Kidney glomerular epithelial cell (primary cell): Measurements from ENCODE around the gene ACTA1.
"Not testable (repeated sequence)": the region's sequence is repeated elsewhere in the genome, so short reads cannot be mapped to it uniquely, and the experiment has no call there.

ENCODE experiments used
- DNase-seq: peaks from one replicate; lab custom pipeline; 2025; lab: John Stamatoyannopoulos, UW

Gene ACTA1

DNA sequence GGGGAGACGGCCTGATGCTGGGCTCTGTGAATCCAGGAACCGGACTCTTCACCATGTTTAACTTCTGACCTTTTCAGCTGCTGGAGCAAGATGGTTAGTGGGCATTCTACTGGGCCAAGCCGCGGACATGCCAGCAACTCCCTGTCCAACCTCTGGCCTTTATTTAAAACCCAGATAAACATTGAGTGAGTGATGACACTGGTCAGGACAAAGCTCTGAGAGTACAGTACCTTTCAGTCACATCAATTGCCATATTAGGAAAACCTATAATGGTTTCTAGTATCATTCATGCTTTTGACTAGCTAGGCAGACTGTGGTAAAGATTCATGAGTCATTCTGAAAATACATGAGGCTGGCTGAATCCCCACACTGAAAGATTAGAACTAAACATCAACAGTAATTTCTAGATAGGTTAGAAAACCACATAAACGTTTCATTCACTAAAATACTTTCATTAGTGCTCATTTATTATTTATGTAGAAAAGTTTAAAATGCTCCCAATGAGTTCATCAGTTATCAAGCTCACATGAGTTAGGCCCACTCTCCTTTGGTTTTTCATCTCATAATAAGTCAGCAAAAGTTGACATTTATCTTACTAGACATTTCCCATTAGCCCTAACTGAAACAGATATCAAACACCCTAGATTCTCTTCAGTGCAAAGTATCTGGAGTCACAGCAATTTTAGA lies 7.1 kb upstream of the ACTA1 start:
- peak; percentile 85 for DNase-seq

DNA sequence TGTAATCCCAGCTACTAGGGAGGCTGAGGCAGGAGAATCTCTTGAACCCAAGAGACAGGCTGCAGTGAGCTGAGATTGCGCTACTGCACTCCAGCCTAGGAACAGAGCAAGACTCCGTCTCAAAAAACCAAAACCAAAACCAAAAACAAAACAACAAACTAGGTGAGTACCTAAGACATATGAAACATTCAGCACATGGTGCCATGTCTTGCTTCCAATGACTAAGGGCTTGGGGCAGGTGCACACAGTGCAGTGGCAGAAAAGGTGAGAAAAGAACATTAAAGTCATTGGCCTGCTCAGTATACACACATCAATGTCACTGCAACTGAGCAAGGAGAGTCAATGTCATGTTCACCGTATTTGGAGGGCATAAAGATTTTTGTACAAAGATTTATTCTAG lies 4.1 kb upstream of the ACTA1 start:
- no peak for DNase-seq

DNA sequence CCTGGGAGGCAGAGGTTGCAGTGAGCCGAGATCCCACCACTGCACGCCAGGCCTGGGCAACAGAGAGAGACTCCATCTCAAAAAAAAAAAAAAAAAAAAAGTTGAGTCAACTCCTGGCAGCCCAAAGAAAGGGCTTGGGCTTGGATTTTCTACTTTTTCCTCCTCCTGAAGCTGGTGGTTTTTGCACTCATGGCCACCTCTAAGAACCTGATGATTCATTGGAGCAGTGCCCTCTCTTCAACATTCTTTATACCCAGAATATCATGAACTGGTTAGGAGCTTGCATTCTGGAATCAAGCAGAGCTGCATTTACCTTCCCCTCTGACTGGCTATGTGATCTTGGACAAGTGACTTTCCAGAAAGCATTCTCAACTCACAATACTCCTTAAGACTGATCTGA lies 3.5 kb upstream of the ACTA1 start:
- DNase-seq: no peak

- no peak for DNase-seq
Measured at GRCh38 chr1:229436201-229436600, 2.3 kb upstream of the ACTA1 start.

GRCh38 chr1:229434641-229435051 lies 752 bp upstream of the ACTA1 start:
- no peak for DNase-seq

DNA sequence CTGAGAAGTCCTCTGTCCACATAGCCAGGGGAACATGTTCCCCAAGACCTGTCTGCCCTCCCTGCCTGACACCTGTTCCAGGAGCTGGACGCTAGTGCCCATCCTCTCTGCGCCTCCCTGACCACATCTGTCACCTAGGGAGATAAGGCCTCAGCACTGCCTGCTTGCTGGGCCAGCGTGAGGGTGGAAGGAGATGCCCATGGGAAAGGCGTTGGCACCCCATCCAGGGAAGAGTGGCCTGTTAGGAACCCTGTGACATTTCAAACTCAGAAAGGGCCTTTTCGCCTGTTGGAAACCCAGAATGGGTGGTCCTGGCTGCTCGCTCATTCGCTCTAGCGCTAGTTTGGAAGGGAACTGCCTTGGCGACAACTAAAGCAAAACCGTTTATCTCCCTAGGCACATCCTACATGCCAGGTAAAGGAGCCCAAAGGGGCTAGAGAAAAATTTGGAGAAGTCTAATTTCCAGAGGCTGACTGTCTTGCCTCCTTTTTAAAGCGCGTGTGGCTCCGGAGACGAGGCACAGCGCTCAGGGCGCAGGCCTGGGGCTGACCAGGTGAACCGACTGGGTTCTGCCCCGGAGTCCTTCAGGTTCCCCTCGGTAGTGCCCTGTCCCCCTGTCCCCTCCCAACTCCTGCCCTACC lies 410 bp downstream of the ACTA1 start:
- DNase-seq: no peak

DNA sequence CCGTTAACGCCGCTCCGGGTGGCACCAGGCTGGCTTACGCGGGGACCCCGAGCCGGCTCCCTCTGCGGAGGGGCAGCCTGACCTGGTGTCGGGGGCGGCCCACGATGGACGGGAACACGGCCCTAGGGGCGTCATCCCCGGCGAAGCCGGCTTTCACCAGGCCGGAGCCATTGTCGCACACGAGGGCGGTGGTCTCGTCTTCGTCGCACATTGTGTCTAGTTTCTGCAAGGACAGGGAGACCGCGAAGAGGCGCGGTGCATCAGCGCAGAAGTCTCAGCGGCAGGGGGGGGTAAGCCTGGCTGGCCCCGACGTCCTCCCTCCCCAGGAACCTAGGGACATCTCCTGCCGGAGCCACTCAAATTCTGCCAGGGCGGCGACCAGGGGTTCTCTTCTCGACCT lies 989 bp downstream of the ACTA1 start:
- no peak for DNase-seq

DNA sequence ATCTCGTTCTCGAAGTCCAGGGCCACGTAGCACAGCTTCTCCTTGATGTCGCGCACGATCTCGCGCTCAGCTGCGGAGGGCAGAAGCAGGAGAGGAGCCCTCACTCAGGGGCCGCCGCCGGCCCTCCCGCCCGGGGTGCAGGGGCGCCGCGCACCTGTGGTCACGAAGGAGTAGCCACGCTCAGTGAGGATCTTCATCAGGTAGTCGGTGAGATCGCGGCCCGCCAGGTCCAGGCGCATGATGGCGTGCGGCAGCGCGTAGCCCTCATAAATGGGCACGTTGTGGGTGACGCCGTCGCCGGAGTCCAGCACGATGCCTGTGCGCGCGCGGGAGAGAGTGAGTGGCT lies 1.8 kb downstream of the ACTA1 start:
- DNase-seq: no peak

DNA sequence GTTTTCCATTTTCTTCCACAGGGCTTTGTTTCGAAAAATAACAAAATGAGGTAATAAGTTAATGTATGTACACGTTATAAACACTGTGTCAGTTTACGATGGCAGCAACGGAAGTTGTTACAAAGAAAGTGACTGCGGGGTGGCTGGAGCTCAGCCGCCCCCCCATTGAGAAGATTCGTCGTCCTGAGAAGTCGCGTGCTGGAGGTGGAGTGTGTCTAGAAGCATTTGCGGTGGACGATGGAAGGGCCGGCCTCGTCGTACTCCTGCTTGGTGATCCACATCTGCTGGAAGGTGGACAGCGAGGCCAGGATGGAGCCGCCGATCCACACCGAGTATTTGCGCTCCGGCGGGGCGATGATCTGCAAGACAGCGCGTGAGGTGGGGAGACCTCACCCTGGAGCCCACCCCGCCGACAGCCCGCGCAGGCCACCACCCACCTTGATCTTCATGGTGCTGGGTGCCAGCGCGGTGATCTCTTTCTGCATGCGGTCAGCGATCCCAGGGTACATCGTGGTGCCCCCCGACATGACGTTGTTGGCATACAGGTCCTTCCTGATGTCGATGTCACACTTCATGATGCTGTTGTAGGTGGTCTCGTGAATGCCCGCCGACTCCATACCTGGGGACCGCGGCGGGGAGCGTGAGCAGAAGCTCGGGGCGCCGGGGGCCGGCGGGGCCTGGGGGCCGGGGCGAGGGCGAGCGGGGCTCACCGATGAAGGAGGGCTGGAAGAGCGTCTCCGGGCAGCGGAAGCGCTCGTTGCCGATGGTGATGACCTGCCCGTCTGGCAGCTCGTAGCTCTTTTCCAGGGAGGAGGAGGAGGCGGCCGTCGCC lies 2.4 kb downstream of the ACTA1 start:
- no peak for DNase-seq

- DNase-seq: no peak
Measured at GRCh38 chr1:229430761-229431283, 3.1 kb downstream of the ACTA1 start.

DNA sequence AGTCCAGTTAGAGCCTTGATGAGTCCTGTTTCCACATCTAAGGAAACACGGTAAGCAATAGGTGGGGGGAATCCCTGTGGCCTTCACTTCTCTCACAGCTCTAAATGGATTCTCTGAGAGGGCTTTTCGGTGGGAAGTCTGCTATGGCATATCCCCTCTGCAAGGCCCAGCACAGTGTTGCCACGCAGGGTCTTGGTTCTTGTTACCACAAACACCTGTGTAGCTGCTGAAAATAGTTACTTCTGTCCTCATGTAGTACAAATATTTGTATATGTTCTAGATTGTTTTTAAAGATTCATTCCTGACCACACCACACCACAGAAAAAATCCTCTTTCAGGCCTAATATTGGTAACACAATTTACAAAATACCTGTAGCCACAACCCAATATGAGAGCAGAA lies 5.6 kb downstream of the ACTA1 start:
- DNase-seq: no peak

DNA sequence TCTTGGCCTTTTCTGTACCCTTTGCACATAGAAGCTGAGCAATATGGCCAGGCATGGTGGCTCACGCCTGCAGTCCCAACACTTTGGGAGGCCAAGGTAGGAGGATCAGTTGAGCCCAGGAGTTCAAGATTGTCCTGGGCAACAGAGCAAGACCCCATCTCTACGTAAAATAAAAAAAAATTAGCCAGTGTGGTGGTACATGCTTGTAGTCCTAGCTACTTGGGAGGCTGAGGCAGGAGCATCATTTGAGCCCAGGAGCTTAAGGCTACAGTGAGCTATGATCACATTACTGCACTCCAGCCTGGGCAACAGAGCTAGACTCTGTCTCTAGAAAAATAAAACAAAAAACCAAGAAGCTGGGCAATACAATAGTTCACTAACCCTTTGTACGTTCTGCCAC lies 6.3 kb downstream of the ACTA1 start:
- DNase-seq: no peak

- DNase-seq: no peak
Measured at GRCh38 chr1:229425564-229426159, 8.2 kb downstream of the ACTA1 start.

- no peak for DNase-seq
Measured at GRCh38 chr1:229420765-229421164, 13.1 kb downstream of the ACTA1 start.

DNA sequence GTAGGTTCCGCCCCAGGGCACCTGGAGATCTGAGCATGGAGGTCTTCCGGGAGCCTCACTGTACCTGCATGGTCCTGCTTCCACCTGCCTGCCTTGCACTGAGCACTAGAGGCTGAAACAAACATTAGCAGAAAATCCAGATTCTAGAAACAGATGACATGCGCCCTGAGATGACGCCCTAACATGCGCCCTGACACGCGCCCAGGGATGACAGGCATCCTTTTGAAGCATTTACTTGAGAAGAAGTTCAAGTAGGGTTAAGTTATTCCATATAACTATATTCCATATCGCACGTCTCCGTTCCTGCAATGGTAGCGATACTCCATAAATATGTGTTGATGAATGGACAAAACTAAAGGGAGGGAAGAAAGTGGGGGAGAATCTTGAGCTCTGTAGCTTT lies 13.7 kb downstream of the ACTA1 start:
- DNase-seq: no peak

DNA sequence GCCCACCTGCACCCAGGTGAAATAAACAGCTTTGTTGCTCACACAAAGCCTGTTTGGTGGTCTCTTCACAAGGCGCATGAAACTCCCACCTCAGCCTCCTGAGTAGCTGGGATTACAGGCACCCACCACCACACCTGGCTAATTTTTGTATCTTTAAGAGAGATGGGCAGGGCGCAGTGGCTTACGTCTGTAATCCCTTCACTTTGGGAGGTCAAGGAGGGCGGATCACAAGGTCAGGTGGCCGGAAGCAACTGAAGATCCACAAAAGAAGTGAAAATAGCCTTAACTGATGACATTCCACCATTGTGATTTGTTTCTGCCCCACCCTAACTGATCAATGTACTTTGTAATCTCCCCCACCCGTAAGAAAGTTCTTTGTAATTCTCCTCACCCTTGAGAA lies 15.3 kb downstream of the ACTA1 start:
- DNase-seq: not testable (repeated sequence)

GRCh38 chr1:229412810-229413209 lies 21.1 kb downstream of the ACTA1 start:
- DNase-seq: not testable (repeated sequence)

GRCh38 chr1:229412056-229412455 lies 21.8 kb downstream of the ACTA1 start:
- no peak for DNase-seq

GRCh38 chr1:229411434-229412055 lies 22.3 kb downstream of the ACTA1 start:
- no peak for DNase-seq

GRCh38 chr1:229410692-229411433 lies 23.0 kb downstream of the ACTA1 start:
- peak; percentile 74 for DNase-seq

GRCh38 chr1:229410370-229410691 lies 23.6 kb downstream of the ACTA1 start:
- DNase-seq: no peak
